Measurements from ENCODE around the gene RELN. TPM values are rescaled to one million over a fixed set of nuclear protein-coding genes. Genes with fewer than 3 reads are reported as not detected.

Gene RELN
- total RNA-seq, 1 donor from 2014 or later, result not detected

DNA sequence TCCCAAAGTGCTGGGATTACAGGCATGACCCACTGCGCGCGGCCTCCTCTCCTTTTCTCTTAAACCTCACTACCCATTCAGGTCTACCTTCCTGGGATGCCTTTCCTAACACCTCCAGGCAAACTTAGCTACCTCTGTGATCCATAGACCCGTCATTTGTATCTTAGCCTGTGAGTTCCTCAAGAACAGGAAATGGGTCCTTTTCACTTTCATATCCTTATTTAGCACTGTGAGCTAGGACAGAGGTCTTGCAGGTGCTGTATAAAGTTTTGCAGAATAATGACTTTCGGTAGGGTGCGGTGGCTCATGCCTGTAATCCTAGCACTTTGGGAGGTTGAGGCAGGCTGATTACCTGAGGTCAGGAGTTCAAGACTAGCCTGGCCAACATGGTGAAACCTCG, 215.7 kb downstream of the RELN start:
- H3K4me1 Mint-ChIP-seq, result peaks cover 2% of the 10 kb centered on the region
- no peaks in the 10 kb centered on the region for H3K9me3 Mint-ChIP-seq
- H3K36me3 Mint-ChIP-seq (ENCODE audit: low read depth), result no peaks in the 10 kb centered on the region
- CTCF ChIA-PET, result no interaction called here
- TF ChIP-seq CTCF (IDR thresholded peaks at IDR 0.05), result no peak
- H3K27ac Mint-ChIP-seq, result no peak overlapping the region
- peaks cover 3% of the 10 kb centered on the region for H3K27me3 Mint-ChIP-seq
- POLR2A ChIA-PET, result no interaction called here
- ATAC-seq (ENCODE audit: low read depth) (no peak), DNase-seq (no peak)
- H3K4me3 Mint-ChIP-seq, result no peak overlapping the region
- intact Hi-C loops (cut with micrococcal nuclease), result no loop called here

DNA sequence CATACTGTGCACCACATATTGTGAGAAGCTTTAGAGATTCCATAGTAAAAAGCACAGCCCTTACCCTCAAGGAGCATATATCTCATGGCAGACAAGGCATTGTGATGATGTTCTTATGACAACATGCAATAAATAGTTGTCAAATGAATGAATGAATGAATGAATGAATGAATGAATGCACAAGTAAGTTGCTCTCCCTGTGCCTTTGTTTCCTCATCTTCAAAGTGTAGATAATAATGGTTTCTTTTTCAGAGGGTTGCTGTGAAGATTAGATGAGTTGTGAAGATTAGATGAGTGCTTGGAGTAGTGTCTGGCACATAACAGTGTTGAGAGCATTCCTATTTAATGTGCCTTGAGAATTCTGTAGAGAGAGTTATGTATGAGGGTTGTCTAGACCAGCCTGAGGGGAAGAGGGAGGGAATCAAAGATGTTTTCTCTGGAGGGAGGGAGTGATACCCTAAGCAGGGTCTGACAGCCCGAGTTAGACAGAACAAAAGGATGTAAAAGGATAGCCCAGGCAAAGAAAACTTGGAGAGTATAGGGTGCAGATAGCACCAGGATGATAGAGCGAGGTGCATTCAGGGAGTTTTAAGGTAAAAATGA, 217.2 kb downstream of the RELN start:
- Mint-ChIP-seq H3K27ac (no peak overlapping the region), H3K27me3 (peaks cover 3% of the 10 kb centered on the region), H3K9me3 (no peaks in the 10 kb centered on the region), H3K36me3 (ENCODE audit: low read depth) (no peaks in the 10 kb centered on the region), H3K4me3 (no peak overlapping the region), H3K4me1 (peaks cover 2% of the 10 kb centered on the region)
- DNase-seq, result no peak
- intact Hi-C loops (cut with micrococcal nuclease), result no loop called here
- POLR2A ChIA-PET, result no interaction called here
- TF ChIP-seq CTCF (IDR thresholded peaks at IDR 0.05), result no peak
- no peak for ATAC-seq (ENCODE audit: low read depth)
- CTCF ChIA-PET, result no interaction called here

DNA sequence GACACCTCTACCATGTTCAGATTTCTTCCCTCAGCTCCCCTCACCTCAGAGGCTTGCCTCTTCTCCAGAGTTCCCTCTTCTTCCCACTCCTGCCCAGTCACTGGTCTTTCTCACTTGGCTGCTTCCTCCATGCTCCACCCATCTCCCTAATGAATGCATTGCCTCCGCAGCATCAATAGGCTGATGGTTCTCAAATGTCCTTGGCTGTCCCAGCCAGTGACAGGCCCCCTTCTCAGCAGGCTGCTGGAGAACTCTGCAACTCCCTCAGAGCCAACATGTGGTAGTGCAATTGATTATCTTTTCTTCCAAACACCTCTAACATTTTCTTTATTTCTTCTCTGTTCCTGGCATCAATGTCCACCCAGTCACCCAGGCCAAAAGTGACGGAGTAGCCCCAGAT, 218.2 kb downstream of the RELN start:
- no peak for TF ChIP-seq CTCF (IDR thresholded peaks at IDR 0.05)
- POLR2A ChIA-PET, result no interaction called here
- Mint-ChIP-seq H3K27ac (no peak overlapping the region), H3K27me3 (no peaks in the 10 kb centered on the region), H3K4me1 (peaks cover 2% of the 10 kb centered on the region), H3K36me3 (ENCODE audit: low read depth) (no peaks in the 10 kb centered on the region), H3K4me3 (no peak overlapping the region), H3K9me3 (no peaks in the 10 kb centered on the region)
- no peak for ATAC-seq (ENCODE audit: low read depth)
- CTCF ChIA-PET, result no interaction called here
- no peak for DNase-seq
- intact Hi-C loops (cut with micrococcal nuclease), result no loop called here

DNA sequence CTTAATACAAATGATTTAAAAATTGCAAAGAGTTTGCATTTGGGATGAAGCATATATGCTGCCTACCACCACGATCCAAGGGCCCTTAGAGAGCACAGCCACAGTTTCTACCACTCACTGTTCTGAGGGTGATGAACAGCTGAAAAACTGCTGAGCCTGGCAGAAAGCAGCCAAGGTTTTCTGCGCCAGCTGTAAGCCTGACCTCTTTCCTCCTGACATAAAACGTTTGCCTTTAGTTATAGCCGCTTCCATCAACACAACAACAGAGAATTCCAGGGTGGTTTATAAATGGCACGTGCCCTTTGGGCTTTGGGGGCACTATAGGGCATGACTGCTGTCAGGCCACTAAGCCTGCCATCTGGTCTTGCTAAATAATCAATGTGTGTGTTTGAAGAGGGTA, 222.8 kb downstream of the RELN start:
- Mint-ChIP-seq H3K36me3 (ENCODE audit: low read depth) (no peaks in the 10 kb centered on the region), H3K27me3 (no peaks in the 10 kb centered on the region), H3K4me1 (no peaks in the 10 kb centered on the region), H3K27ac (no peak overlapping the region), H3K9me3 (no peaks in the 10 kb centered on the region), H3K4me3 (no peak overlapping the region)
- ChIA-PET CTCF (no interaction called here), POLR2A (no interaction called here)
- TF ChIP-seq CTCF (IDR thresholded peaks at IDR 0.05), result no peak
- intact Hi-C loops (cut with micrococcal nuclease), result no loop called here
- DNase-seq, result no peak
- ATAC-seq (ENCODE audit: low read depth), result no peak

GRCh38 chr7:103765901-103766300, 223.6 kb downstream of the RELN start:
- Mint-ChIP-seq H3K36me3 (ENCODE audit: low read depth) (no peaks in the 10 kb centered on the region), H3K27me3 (no peaks in the 10 kb centered on the region), H3K4me3 (no peak overlapping the region), H3K27ac (no peak overlapping the region), H3K4me1 (no peaks in the 10 kb centered on the region), H3K9me3 (no peaks in the 10 kb centered on the region)
- POLR2A ChIA-PET, result no interaction called here
- ATAC-seq (ENCODE audit: low read depth) (no peak), DNase-seq (no peak)
- intact Hi-C loops (cut with micrococcal nuclease), result no loop called here
- CTCF ChIA-PET, result no interaction called here
- TF ChIP-seq CTCF (IDR thresholded peaks at IDR 0.05), result no peak

Measured in activated B cell treated with CpG ODN at 0.5 μM for 24 hours (primary cell).